Measurements from ENCODE around the gene GRAPL. TPM values are rescaled to one million over a fixed set of nuclear protein-coding genes. Genes with fewer than 3 reads are reported as not detected.

Gene GRAPL
- 5.0 TPM for total RNA-seq

DNA sequence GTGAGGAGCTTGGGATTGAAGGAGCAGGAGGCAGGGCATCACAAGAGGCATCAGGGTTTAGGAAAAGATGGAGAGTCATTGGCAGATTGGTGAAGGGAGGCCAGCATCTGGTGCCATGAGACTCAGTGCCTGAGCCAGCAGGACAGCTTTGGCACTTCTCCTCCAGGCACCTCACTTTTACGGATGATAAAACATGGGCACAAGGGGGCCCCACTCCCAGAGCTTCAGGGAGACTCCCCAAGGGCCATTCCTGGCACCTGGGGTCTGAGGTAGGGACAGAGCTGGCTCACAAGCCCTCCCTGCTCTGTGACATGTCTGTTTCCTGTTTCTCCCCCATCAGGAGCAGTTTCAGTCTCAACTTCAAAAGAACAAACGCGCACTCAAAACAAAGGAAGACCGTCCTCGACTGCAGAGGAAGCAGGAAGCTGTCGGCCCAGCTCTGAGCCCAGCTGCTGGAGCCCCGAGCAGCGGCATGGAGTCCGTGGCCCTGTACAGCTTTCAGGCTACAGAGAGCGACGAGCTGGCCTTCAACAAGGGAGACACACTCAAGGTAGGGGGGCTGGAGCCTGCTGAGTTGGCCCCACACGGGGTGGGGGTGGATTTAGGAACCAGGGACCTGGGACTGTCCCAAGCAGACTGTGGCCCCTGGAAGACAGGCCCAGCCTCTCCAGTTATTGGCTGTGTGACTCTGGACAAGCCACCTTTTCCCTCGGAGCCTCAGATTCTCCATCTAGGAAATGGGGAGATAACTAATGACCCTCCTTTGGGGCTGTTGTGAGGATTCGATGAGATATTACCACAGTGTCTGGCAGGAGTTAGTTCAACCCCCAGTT, at the start of gene GRAPL:
Gene GRAPL (plus strand): TSS at position 442 of the 833 bp plus-strand sequence. CDS start 31 bp downstream, at position 473.

Other genes starting within 250 kb of the GRAPL start
- gene SLC5A10, start 175.4 kb upstream of the GRAPL start, total RNA-seq, result not detected
- gene FAM83G, start 122.8 kb upstream of the GRAPL start, total RNA-seq, result 0.31 TPM
- gene GRAP, start 80.6 kb upstream of the GRAPL start, total RNA-seq, result 2.8 TPM
- 92.0 TPM for gene EPN2, start 109.8 kb downstream of the GRAPL start, total RNA-seq
- gene B9D1, start 235.1 kb downstream of the GRAPL start, total RNA-seq, result 15.3 TPM